PC-9 (cell line): Measurements from ENCODE around the gene YARS2. TPM values are rescaled to one million over a fixed set of nuclear protein-coding genes. Genes with fewer than 3 reads are reported as not detected.

ENCODE experiments used
- BruUV-seq: library from RNA; stranded (reverse); fragments of 400-500 nt; replicated peaks from 2 replicates; lab custom pipeline; 2021; lab: Mats Ljungman, UMichigan
- CTCF ChIA-PET: fragments of 300-600 bp; sonication (Branson Sonifier 250); formaldehyde crosslinking; loops from one replicate; lab custom pipeline; 2022; ENCODE audit warnings: antibody characterized with exemption; lab: Charles Lee
- POLR2A ChIA-PET: fragments of 300-600 bp; sonication (Branson Sonifier 250); formaldehyde crosslinking; loops from one replicate; lab custom pipeline; 2022; ENCODE audit warnings: antibody characterized with exemption; ENCODE audit not compliant: unreplicated experiment; lab: Charles Lee
- DNase-seq, 2 experiments: peaks; one replicate each; pipeline versions ENCODE4 v3.0.0 to v3.0.0-alpha.2; 2015 to 2022; ENCODE audit warnings: mixed read lengths in 1 of 2
- H2AFZ ChIP-seq: fragments of 200-600 bp; sonication (generic); 2 replicates; pipeline ENCODE4 v1.8.1; 2017; ENCODE audit warnings: antibody characterized with exemption
- H3F3A ChIP-seq: fragments of 200-600 bp; sonication (generic); 2 replicates; pipeline ENCODE4 v1.8.1; 2017; ENCODE audit warnings: antibody characterized with exemption, mild to moderate bottlenecking, low read depth; ENCODE audit not compliant: insufficient read depth
- H3K27ac ChIP-seq: fragments of 200-600 bp; sonication (generic); 2 replicates; pipeline ENCODE4 v1.6.1; 2016; ENCODE audit warnings: mixed run types
- H3K27me3 ChIP-seq: fragments of 200-600 bp; sonication (generic); 2 replicates; pipeline ENCODE4 v1.6.1; 2016; ENCODE audit warnings: low read depth, mixed run types; ENCODE audit not compliant: insufficient read depth
- H3K36me3 ChIP-seq: fragments of 200-600 bp; sonication (generic); 2 replicates; pipeline ENCODE4 v1.6.1; 2016; ENCODE audit warnings: low read depth, mixed run types
- H3K4me1 ChIP-seq: fragments of 200-600 bp; sonication (generic); replicated peaks from 2 replicates; pipeline ENCODE4 v1.6.1; 2016; ENCODE audit warnings: mixed run types; ENCODE audit not compliant: insufficient read depth
- H3K4me2 ChIP-seq: fragments of 200-600 bp; sonication (generic); 2 replicates; pipeline ENCODE4 v1.6.1; 2017; ENCODE audit warnings: mixed run types
- H3K4me3 ChIP-seq: fragments of 200-600 bp; sonication (generic); 2 replicates; pipeline ENCODE4 v1.6.1; 2016; ENCODE audit warnings: mixed run types
- H3K79me2 ChIP-seq: fragments of 200-600 bp; sonication (generic); 2 replicates; pipeline ENCODE4 v1.6.1; 2017; ENCODE audit warnings: low read depth, mixed run types
- H3K9me2 ChIP-seq: fragments of 200-600 bp; sonication (generic); 2 replicates; pipeline ENCODE4 v1.8.1; 2017; ENCODE audit warnings: mild to moderate bottlenecking; ENCODE audit not compliant: insufficient read depth
- H3K9me3 ChIP-seq: fragments of 200-600 bp; sonication (generic); 2 replicates; pipeline ENCODE4 v1.8.1; 2016; ENCODE audit warnings: low read depth; ENCODE audit not compliant: insufficient read depth
- H4K20me1 ChIP-seq: fragments of 200-600 bp; sonication (generic); 2 replicates; pipeline ENCODE4 v1.8.1; 2017; ENCODE audit not compliant: insufficient read depth
- CTCF ChIP-seq: fragments of 200-600 bp; sonication (generic); conservative IDR thresholded peaks from 2 replicates; pipeline ENCODE4 v1.6.1; 2017; ENCODE audit warnings: mixed run types, antibody characterized with exemption, mild to moderate bottlenecking, moderate library complexity
- EZH2 ChIP-seq: fragments of 200-600 bp; sonication (generic); IDR thresholded peaks from 2 replicates; pipeline ENCODE4 v1.8.0; 2017; ENCODE audit warnings: antibody characterized with exemption, low read depth
- intact Hi-C: fragments of 100-400 bp; cut with micrococcal nuclease; formaldehyde crosslinking; loops from one replicate; pipeline ENCODE4 v1.10.0; 2022; ENCODE audit not compliant: unreplicated experiment
- total RNA-seq: library from RNA; stranded (reverse); gene quantifications from 2 replicates; pipeline ENCODE4 v1.2.3, GENCODE V29; 2021

YARS2 gene
- total RNA-seq, 1 experiment from 2014 or later: 36.6 TPM

DNA sequence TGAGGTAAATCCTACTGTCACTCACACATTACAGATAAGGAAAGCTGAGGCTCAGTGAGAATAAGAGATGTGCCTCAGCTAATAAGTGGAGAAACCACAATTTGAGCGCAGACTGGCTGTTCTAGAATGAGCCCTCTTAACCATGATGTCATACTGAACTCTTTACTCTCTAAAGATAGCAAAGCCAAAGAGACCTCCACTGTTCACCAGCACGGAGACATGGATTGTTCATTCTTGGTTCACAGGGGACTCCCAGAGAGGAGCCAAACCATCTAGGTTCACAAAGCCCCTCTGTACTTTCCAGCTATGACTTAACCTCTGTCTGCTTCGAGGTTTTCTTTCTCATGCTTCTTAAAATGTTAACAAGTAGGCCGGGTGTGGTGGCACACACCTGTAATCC, 32.7 kb upstream of the YARS2 start:
- no TSS peak for BruUV-seq
- ChIA-PET CTCF (no interaction called here), POLR2A (no interaction called here)

GRCh38 chr12:32785557-32785956, 29.9 kb upstream of the YARS2 start:
- H3K36me3 ChIP-seq: peaks cover 2% of the 10 kb centered on the region; the same call in 1 of the 2 replicates
- DNase-seq: no peak
- TF ChIP-seq EZH2 (no peak), CTCF (no peak)
- no peaks in the 10 kb centered on the region for H3K27me3 ChIP-seq
- no TSS peak for BruUV-seq
- no peaks in the 10 kb centered on the region for H4K20me1 ChIP-seq
- no peaks in the 10 kb centered on the region; the same call in 1 of the 2 replicates for H3K9me2 ChIP-seq
- no peaks in the 10 kb centered on the region for H3K4me1 ChIP-seq
- ChIA-PET CTCF (no interaction called here), POLR2A (no interaction called here)
- no peak overlapping the region for H3K4me3 ChIP-seq
- intact Hi-C loops: no loop called here
- peaks cover 4% of the 10 kb centered on the region for H3F3A ChIP-seq
- no peak overlapping the region for H3K4me2 ChIP-seq
- no peaks in the 10 kb centered on the region for H3K79me2 ChIP-seq
- H3K27ac ChIP-seq: no peak overlapping the region
- H3K9me3 ChIP-seq: no peaks in the 10 kb centered on the region
- no peak overlapping the region for H2AFZ ChIP-seq

More for the DNA sequence above, 32.7 kb upstream of the YARS2 start:
- no peak overlapping the region for H3K27ac ChIP-seq
- TF ChIP-seq CTCF (no peak), EZH2 (no peak)
- H3K4me1 ChIP-seq: no peaks in the 10 kb centered on the region
- H3F3A ChIP-seq: peaks cover 4% of the 10 kb centered on the region; the same call in 1 of the 2 replicates
- intact Hi-C loops: no loop called here
- no peak overlapping the region for H3K4me2 ChIP-seq
- no peaks in the 10 kb centered on the region for H4K20me1 ChIP-seq
- H3K9me3 ChIP-seq: no peaks in the 10 kb centered on the region
- H3K79me2 ChIP-seq: no peaks in the 10 kb centered on the region
- H2AFZ ChIP-seq: no peak overlapping the region
- no peaks in the 10 kb centered on the region; the same call in 1 of the 2 replicates for H3K9me2 ChIP-seq
- H3K4me3 ChIP-seq: no peak overlapping the region
- DNase-seq: no peak
- H3K27me3 ChIP-seq: no peaks in the 10 kb centered on the region
- peaks cover 12% of the 10 kb centered on the region; the same call in 1 of the 2 replicates for H3K36me3 ChIP-seq

DNA sequence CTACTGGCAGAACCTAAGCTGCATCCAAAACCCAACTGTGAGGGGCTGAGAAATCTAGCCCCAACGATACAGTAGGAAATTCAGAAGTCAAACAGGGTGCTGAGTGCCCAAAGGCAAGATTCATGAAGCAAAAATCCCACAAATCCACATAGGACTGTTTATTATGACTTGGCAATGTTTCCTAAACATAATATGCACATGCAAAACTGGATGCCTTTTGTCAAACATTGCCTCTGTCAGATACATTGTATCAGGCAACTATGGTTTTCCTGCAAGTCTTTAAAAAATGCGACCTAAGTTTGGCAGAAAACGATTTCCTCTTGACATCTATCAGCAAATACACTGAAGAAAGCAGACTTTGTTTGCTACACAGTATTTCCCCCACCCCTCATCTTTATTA, 27.3 kb upstream of the YARS2 start:
- intact Hi-C loops: no loop called here
- Histone ChIP-seq H3K27ac (no peak overlapping the region), H3K36me3 (no peaks in the 10 kb centered on the region), H3K9me3 (no peaks in the 10 kb centered on the region), H4K20me1 (no peaks in the 10 kb centered on the region), H3F3A (no peaks in the 10 kb centered on the region; the same call in 1 of the 2 replicates), H2AFZ (no peak overlapping the region), H3K27me3 (no peaks in the 10 kb centered on the region), H3K4me3 (no peak overlapping the region), H3K9me2 (no peaks in the 10 kb centered on the region; the same call in 1 of the 2 replicates), H3K79me2 (no peaks in the 10 kb centered on the region), H3K4me2 (no peak overlapping the region), H3K4me1 (no peaks in the 10 kb centered on the region)
- DNase-seq: no peak
- CTCF ChIA-PET: no interaction called here
- POLR2A ChIA-PET: no interaction called here
- TF ChIP-seq EZH2 (no peak), CTCF (no peak)
- BruUV-seq: no TSS peak
